ENCODE results near the gene RAB3GAP2.
"Not testable (repeated sequence)": the region's sequence is repeated elsewhere in the genome, so short reads cannot be mapped to it uniquely, and the experiment has no call there.

The RAB3GAP2 gene

DNA sequence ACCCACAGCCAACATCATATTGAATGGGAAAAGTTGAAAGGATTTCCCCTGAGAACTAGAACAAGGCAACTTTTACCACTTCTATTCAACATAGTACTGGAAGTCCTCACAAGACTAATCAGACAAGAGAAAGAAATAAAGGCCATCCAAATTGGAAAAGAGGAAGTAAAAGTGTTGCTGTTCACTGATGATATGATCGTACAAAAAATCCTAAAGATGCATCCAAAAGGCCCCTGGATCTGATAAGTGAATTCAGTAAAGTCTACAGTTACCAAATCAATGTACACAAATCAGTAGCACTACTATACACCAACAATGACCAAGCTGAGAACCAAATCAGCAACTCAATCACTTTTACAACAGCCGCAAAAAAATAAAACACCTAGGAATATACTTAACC, 28.3 kb downstream of the RAB3GAP2 start:
- no peak for TF ChIP-seq ZFX (IDR thresholded peaks at IDR 0.05)
- TF ChIP-seq, protein P1, sequence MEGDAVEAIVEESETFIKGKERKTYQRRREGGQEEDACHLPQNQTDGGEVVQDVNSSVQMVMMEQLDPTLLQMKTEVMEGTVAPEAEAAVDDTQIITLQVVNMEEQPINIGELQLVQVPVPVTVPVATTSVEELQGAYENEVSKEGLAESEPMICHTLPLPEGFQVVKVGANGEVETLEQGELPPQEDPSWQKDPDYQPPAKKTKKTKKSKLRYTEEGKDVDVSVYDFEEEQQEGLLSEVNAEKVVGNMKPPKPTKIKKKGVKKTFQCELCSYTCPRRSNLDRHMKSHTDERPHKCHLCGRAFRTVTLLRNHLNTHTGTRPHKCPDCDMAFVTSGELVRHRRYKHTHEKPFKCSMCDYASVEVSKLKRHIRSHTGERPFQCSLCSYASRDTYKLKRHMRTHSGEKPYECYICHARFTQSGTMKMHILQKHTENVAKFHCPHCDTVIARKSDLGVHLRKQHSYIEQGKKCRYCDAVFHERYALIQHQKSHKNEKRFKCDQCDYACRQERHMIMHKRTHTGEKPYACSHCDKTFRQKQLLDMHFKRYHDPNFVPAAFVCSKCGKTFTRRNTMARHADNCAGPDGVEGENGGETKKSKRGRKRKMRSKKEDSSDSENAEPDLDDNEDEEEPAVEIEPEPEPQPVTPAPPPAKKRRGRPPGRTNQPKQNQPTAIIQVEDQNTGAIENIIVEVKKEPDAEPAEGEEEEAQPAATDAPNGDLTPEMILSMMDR (conservative IDR thresholded peaks at IDR 0.05) = no peak
- H3K27ac ChIP-seq = no peak overlapping the region

DNA sequence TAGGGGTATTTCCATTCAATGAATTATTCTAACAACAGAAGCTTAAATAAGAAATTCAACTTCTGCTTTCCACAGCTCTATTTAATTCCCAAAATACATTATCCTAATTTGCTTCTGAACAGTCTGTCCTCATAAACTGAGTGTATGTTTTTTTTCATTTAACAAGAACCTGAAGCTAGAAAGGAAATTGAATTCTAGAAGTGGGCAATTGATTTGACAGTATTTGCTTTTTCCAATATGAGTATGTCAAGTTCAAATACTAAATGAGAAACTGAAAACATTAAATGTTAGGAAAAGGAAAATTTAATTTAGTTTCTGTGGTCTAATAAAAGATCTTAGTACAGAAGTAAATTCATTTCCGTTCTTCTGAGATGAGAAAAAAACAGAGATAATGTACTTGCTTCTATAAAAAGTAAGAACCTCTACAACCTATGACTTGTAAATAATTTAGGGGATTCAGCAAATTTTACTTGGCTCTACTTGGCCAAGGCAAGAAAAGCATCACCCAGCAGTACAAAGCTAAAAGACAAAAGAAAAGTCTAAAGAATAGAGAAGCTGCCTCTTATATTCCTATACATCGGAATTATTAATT, 31.1 kb downstream of the RAB3GAP2 start:
- TF ChIP-seq, protein P1 (conservative IDR thresholded peaks at IDR 0.05) = no peak
- TF ChIP-seq ZFX (IDR thresholded peaks at IDR 0.05) = no peak

DNA sequence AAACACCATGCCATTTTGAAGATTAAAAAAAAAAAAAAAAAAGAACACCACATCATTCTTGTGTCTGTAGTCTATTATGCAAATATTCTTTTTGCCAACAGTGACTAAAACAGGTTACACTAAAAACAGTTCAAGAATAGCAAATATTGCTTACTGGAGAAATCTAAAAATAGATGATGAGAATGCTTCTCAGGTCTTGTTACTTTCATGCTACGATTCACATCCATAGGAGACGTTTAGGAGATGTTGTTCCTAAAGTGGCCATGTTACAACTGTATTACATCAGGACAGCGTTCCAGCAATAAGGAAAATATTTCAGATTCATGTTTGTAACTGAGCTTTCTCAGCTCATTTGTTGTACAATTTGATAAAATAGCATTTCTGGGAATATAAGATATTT, 32.3 kb downstream of the RAB3GAP2 start:
- H3K27ac ChIP-seq = no peak overlapping the region
- TF ChIP-seq ZFX (IDR thresholded peaks at IDR 0.05) = no peak
- TF ChIP-seq, protein P1 (conservative IDR thresholded peaks at IDR 0.05) = no peak

More for the DNA sequence above, 31.1 kb downstream of the RAB3GAP2 start:
- no peak overlapping the region for H3K27ac ChIP-seq

DNA sequence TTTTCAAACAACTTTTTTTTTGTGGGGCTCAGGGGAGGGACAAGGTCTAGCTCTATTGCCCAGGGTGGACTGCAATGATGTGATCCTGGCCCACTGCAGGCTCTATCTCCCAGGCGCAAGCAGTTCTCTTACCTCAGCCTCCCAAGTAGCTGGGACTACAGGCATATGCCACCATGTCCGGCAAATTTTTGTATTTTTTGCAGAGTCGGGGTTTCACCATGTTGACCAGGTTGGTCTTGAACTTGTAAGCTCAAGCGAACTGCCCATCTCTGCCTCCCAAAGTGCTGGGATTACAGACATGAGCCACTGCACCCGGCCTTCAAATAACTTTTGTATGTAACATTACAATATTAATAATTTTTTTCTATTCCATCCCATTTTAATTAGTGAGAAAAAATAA, 33.0 kb downstream of the RAB3GAP2 start:
- no peak overlapping the region for H3K27ac ChIP-seq
- TF ChIP-seq ZFX (IDR thresholded peaks at IDR 0.05) = no peak
- TF ChIP-seq, protein P1 (conservative IDR thresholded peaks at IDR 0.05) = no peak

DNA sequence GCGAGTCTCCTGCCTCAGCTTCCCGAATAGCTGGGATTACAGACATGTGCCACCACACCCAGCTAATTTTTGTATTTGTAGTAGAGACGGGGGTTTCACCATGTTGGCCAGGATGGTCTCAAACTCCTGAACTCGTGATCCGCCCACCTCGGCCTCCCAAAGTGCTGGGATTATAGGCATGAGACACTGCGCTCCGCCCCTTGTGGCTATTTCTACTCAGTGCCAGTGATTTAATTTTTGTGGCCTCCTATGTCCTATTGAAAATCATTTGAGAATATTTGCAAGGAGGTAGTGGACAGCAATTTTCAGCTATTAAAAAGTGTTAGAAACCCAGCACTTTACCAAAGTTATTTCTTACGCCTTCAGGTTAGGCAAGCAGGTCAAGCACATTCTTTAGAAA, 36.0 kb downstream of the RAB3GAP2 start:
- H3K27ac ChIP-seq = not testable (repeated sequence)

DNA sequence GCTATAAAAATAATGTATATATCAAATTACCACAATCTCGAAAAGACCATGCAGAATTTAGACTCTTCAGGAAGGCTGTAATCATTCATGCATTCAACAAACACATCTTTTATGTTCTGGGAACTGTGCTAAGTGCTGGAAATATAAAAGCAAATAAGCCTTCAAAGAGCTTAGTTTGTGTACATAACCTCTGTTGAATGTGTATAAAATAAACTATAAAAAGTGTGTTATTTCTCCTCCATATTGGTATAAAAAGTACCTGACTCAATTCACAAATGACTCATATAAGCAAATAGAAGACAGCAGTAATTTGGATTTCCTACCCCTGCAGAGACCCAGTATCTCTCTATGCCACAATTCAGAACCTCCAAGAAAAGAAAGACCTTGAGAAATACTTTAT, 36.8 kb downstream of the RAB3GAP2 start:
- no peak overlapping the region for H3K27ac ChIP-seq
- TF ChIP-seq, protein P1 (conservative IDR thresholded peaks at IDR 0.05) = no peak
- no peak for TF ChIP-seq ZFX (IDR thresholded peaks at IDR 0.05)

DNA sequence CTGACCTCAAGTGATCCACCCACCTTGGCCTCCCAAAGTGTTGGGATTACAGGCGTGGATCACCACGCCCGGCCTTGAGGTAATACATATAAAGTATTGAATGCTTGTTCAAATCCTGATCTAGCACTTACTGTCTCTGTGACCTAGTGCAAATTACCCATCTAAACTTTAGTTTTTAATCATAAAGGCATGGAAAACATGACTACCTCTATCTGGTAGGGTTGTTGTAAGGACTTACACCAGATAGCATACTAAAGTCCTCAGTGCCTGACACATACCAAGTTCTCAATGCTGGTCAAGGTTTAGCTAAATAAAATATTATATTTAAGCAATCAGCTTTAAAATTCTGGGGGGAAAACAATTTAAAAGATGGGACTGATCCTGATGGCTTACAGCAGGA, 38.3 kb downstream of the RAB3GAP2 start:
- TF ChIP-seq, protein P1 (conservative IDR thresholded peaks at IDR 0.05) = no peak
- no peak for TF ChIP-seq ZFX (IDR thresholded peaks at IDR 0.05)
- no peak overlapping the region for H3K27ac ChIP-seq

DNA sequence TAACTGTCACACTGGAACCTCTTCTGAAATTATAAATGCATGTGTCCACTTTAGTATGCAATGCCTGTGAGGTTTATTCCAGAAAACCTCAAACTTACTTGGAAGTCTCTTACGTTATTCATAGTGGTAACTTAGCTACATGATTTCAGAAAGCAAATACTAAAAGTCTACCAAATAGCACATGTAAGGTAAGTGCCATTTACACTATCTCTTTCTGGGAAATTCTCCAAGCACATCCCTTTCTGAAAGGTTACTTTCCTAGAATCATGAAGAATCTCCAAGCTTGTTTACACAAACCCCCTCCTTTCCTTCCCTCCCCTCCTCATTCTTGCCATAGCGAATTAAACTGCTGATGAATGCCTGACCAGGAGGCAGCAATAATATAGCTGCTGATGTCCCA, 42.5 kb downstream of the RAB3GAP2 start:
- TF ChIP-seq ZFX (IDR thresholded peaks at IDR 0.05) = no peak
- TF ChIP-seq, protein P1 (conservative IDR thresholded peaks at IDR 0.05) = no peak
- no peak overlapping the region for H3K27ac ChIP-seq
